Activated CD4-positive, alpha-beta T cell treated with anti-CD3 and anti-CD28 coated beads, Interleukin-10, Interleukin-2, amounts not matched to agents 100 ng/mL and 50 ng/mL, durations not matched to agents 16 hours and 8 hours (primary cell): Measurements from ENCODE around the gene KRTAP21-3.
"Not testable (repeated sequence)": the region's sequence is repeated elsewhere in the genome, so short reads cannot be mapped to it uniquely, and the experiment has no call there.

Experiments
- DNase-seq: peaks from one replicate; pipeline ENCODE4 v3.0.0-alpha.2; 2020

Gene KRTAP21-3

GRCh38 chr21:30718239-30718909 is at the start of gene KRTAP21-3:
Gene KRTAP21-3, minus strand, starts transcription at chr21:30718777. Its CDS starts 18 bp downstream, at chr21:30718759.
- DNase-seq = peak; percentile 88

DNA sequence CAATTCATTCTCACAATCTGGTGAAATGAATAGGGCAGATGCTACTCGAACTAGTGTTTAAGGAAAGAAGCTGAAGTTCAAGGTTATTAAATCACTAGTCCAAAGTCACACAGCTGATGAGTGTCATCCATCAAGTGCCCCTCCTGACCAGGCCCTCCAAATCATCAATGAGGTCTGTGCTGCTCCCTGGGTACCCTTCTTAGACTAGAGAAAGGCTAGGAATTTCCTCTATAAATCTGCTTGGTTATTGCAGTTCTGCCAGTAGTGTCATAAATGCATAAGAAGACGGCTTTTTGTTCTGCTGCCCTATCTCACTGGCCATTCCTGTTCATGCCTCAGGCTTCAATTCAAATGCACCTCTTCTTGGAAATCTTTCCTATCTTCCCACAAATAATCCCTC is 42.2 kb upstream of the KRTAP21-3 start:
- no peak for DNase-seq

DNA sequence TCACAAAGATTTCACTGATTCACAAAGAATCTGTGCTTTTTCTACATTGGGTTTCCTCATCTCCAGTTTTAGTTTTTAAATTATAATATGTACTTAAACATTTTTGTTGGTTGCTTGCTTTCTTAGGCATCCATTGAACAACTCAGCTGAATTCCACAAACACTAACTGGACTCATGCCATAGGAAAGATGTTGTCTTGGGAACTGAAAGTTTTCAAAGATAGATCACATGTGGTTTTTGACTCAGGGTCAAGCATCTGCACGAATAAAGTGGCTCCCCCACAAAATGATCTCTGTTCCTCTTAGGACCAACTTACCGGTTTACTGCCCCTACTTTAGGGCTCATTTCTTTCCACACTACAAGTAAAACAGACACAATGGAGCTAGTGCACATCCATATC is 39.7 kb upstream of the KRTAP21-3 start:
- DNase-seq = no peak

GRCh38 chr21:30755328-30755727 is 36.8 kb upstream of the KRTAP21-3 start, which contains the start of gene KRTAP21-1:
Gene KRTAP21-1, minus strand, starts transcription at chr21:30755428. Its CDS starts 50 bp downstream, at chr21:30755378.
- not testable (repeated sequence) for DNase-seq

- DNase-seq = no peak
Measured at GRCh38 chr21:30747159-30747558, 28.6 kb upstream of the KRTAP21-3 start, which contains the start of gene KRTAP21-2. Gene KRTAP21-2, minus strand, starts transcription at chr21:30747259. Its CDS starts 57 bp downstream, at chr21:30747202.

- no peak for DNase-seq
Measured at GRCh38 chr21:30740462-30740861, 21.9 kb upstream of the KRTAP21-3 start.

GRCh38 chr21:30733026-30733425 is 14.4 kb upstream of the KRTAP21-3 start:
- DNase-seq = no peak

- DNase-seq = no peak
Measured at GRCh38 chr21:30726726-30727125, 8.1 kb upstream of the KRTAP21-3 start.

GRCh38 chr21:30719401-30719800 is 824 bp upstream of the KRTAP21-3 start:
- DNase-seq = peak; percentile 54

GRCh38 chr21:30717105-30717504 is 1.5 kb downstream of the KRTAP21-3 start:
- DNase-seq = no peak

- DNase-seq = no peak
Measured at GRCh38 chr21:30714946-30715345, 3.6 kb downstream of the KRTAP21-3 start.

GRCh38 chr21:30714456-30714855 is 4.1 kb downstream of the KRTAP21-3 start:
- DNase-seq = peak; percentile 19

GRCh38 chr21:30713766-30714165 is 4.8 kb downstream of the KRTAP21-3 start:
- DNase-seq = no peak

GRCh38 chr21:30710499-30710898 is 8.1 kb downstream of the KRTAP21-3 start:
- peak; percentile 26 for DNase-seq

DNA sequence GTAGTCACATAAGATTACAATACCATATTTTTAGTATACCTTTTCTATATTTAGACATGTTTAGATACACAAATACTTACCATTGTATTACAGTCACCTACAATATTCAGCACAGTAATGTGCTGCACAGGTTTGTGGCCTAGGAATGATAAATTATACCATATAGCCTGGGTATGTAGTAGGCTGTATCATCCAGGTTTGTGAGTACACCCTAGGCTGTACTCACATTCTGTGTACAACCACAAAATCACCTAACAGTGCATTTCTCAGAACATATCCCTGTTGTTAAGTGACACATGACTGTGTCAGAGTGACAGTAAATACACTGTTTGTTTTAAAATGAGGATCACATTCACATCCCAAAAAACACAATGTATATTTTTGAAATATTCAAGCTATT is 11.2 kb downstream of the KRTAP21-3 start:
- DNase-seq = no peak

DNA sequence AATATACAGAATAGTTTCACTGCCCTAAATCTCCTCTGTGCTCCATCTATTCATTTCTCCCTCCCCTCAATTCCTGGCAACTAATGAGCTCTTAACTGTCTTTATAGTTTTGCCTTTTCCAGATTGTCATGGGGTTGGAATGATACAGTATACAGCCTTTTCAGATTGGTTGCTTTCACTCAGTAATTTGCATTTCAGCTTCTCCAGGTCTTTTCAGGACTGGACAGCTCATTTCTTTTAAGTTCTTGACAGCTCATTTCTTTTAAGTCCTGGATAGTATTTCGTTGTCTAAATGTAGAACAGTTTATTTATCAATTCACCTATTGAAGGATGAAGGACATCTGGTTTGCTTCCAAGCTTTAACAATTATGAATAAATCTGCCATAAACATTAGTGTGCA is 22.6 kb downstream of the KRTAP21-3 start:
- DNase-seq = no peak

GRCh38 chr21:30689822-30690221 is 28.8 kb downstream of the KRTAP21-3 start:
- DNase-seq = no peak

- no peak for DNase-seq
Measured at GRCh38 chr21:30684506-30684905, 34.1 kb downstream of the KRTAP21-3 start.

- DNase-seq = no peak
Measured at GRCh38 chr21:30680586-30680985, 38.0 kb downstream of the KRTAP21-3 start.

DNA sequence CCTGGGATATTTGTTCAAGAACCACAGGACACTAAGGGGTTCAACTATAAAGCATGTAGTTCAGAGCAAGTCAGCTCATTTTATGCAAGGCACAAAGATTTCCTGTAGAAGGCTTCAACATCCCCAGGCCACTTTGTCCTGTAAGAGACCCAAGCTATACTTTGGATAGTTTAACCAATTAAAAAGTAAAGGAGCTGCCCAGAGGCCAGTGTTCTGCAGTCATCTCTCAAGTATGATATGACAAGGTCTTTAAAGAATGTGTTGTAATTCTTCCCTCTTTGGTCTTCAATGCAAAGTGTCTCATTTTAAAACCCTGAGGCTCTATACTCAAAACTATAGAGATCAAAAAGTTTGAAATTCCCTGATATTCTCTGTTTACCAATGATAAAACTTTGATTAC is 41.8 kb downstream of the KRTAP21-3 start:
- no peak for DNase-seq

DNA sequence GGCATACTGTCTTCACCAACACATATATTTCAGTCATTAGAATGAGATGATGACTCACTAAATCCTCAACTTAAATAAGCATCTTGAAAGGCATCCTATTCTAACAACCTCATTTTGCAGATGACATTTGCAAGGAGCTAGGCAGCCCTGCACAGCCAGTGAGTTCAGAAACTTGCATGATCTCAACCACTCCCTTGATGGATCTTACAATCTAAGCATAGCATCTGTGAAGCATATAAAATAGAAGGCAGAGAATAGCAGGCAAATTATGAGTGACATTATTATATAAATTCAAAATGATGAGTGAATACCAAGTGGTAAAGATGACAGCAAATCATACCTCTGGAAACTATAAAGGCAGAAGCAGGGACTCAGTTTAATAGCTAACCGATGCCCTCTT is 44.3 kb downstream of the KRTAP21-3 start:
- no peak for DNase-seq

- DNase-seq = no peak
Measured at GRCh38 chr21:30672985-30673650, 45.5 kb downstream of the KRTAP21-3 start.

GRCh38 chr21:30668776-30669175 is 49.8 kb downstream of the KRTAP21-3 start:
- DNase-seq = no peak
